IMR-90 (cell line): Measurements from ENCODE around the gene SH3RF1. TPM values are rescaled to one million over a fixed set of nuclear protein-coding genes. Genes with fewer than 3 reads are reported as not detected.

Source experiments
- ATAC-seq: fragments of 200-7000 bp; cut with Tn5 transposase; 2 replicates; pipeline ENCODE4 v1.9.1; 2020; ENCODE audit warnings: low read depth, mild to moderate bottlenecking, moderate library complexity
- BruUV-seq: library from RNA; stranded (reverse); fragments of 400-500 nt; replicated peaks from 2 replicates; lab custom pipeline; 2021; lab: Mats Ljungman, UMichigan
- CTCF ChIA-PET: fragments of 300-600 bp; formaldehyde crosslinking; extraction: SDS; loops from one replicate; lab custom pipeline; 2021; ENCODE audit warnings: antibody characterized with exemption; lab: Yijun Ruan, JAX
- POLR2A ChIA-PET: fragments of 300-600 bp; sonication (Branson Sonifier 250); formaldehyde crosslinking; loops from one replicate; lab custom pipeline; 2022; ENCODE audit warnings: antibody characterized with exemption; ENCODE audit not compliant: unreplicated experiment; lab: Charles Lee
- DNase-seq: peaks from one replicate; pipeline ENCODE4 v3.0.0; 2013
- H2AFZ ChIP-seq: replicated peaks from 2 replicates; pipeline ENCODE3; 2013; ENCODE audit warnings: low read length, mild to moderate bottlenecking; ENCODE audit not compliant: poor library complexity
- H2AK5ac ChIP-seq: 2 replicates; pipeline ENCODE4 v1.6.1; 2013; ENCODE audit warnings: low read depth, low read length, inconsistent platforms
- H2AK9ac ChIP-seq: replicated peaks from 2 replicates; pipeline ENCODE3; 2013; ENCODE audit warnings: mild to moderate bottlenecking, low read depth, low read length, moderate library complexity; ENCODE audit not compliant: poor library complexity
- H2BK120ac ChIP-seq: 2 replicates; pipeline ENCODE4 v1.6.1; 2013; ENCODE audit warnings: low read depth, low read length, inconsistent platforms
- H2BK15ac ChIP-seq: 3 replicates; pipeline ENCODE4 v1.6.1; 2013; ENCODE audit warnings: low read depth, low read length, inconsistent platforms
- H2BK20ac ChIP-seq: 2 replicates; pipeline ENCODE4 v1.6.1; 2013; ENCODE audit warnings: low read depth, mild to moderate bottlenecking, inconsistent platforms, low read length, moderate library complexity
- H2BK5ac ChIP-seq: 2 replicates; pipeline ENCODE4 v1.6.1; 2013; ENCODE audit warnings: mild to moderate bottlenecking, low read depth, low read length, inconsistent platforms; ENCODE audit not compliant: poor library complexity, severe bottlenecking
- H3K14ac ChIP-seq: replicated peaks from 2 replicates; pipeline ENCODE4 v1.6.1; 2013; ENCODE audit warnings: low read depth, low read length, inconsistent platforms
- H3K18ac ChIP-seq: 2 replicates; pipeline ENCODE4 v1.6.1; 2013; ENCODE audit warnings: low read depth, low read length, control low read depth
- H3K23ac ChIP-seq: 2 replicates; pipeline ENCODE4 v1.6.1; 2013; ENCODE audit warnings: low read depth, low read length, inconsistent platforms
- H3K27ac ChIP-seq: 2 replicates; pipeline ENCODE4 v1.5.1; 2013; ENCODE audit warnings: mild to moderate bottlenecking, control low read depth, low read length; ENCODE audit not compliant: insufficient read depth
- H3K27me3 ChIP-seq: 2 replicates; pipeline ENCODE4 v1.6.1; 2013; ENCODE audit warnings: low read length; ENCODE audit not compliant: control insufficient read depth, insufficient read depth
- H3K36me3 ChIP-seq: 2 replicates; pipeline ENCODE4 v1.6.1; 2013; ENCODE audit warnings: low read length, mixed read lengths; ENCODE audit not compliant: control insufficient read depth, insufficient read depth
- H3K4ac ChIP-seq: 2 replicates; pipeline ENCODE4 v1.6.1; 2013; ENCODE audit warnings: low read depth, low read length, inconsistent platforms
- H3K4me1 ChIP-seq: 2 replicates; pipeline ENCODE4 v1.6.1; 2013; ENCODE audit warnings: low read length, mixed read lengths; ENCODE audit not compliant: control insufficient read depth, insufficient read depth
- H3K4me2 ChIP-seq: 2 replicates; pipeline ENCODE4 v1.6.1; 2013; ENCODE audit warnings: low read depth, mild to moderate bottlenecking, control low read depth, low read length, moderate library complexity
- H3K4me3 ChIP-seq: 2 replicates; pipeline ENCODE4 v1.5.1; 2013; ENCODE audit warnings: low read depth, mild to moderate bottlenecking, control low read depth, low read length, moderate library complexity; ENCODE audit not compliant: insufficient read depth
- H3K56ac ChIP-seq: 2 replicates; pipeline ENCODE4 v1.6.1; 2013; ENCODE audit warnings: low read length, inconsistent platforms; ENCODE audit not compliant: insufficient read depth; ENCODE audit errors: extremely low read depth
- H3K79me1 ChIP-seq, 2 experiments: 2 replicates each; pipeline ENCODE4 v1.6.1; 2013; ENCODE audit warnings: low read length in 2 of 2, inconsistent platforms in 1 of 2, low read depth in 1 of 2
- H3K9ac ChIP-seq: 2 replicates; pipeline ENCODE4 v1.6.1; 2013; ENCODE audit warnings: low read depth, low read length, control low read depth
- H3K9me1 ChIP-seq: 2 replicates; pipeline ENCODE4 v1.6.1; 2013; ENCODE audit warnings: low read length, inconsistent platforms; ENCODE audit not compliant: insufficient read depth
- H3K9me3 ChIP-seq: 2 replicates; pipeline ENCODE4 v1.6.1; 2013; ENCODE audit warnings: low read length; ENCODE audit not compliant: control insufficient read depth, insufficient read depth
- H4K20me1 ChIP-seq: 2 replicates; pipeline ENCODE4 v1.6.1; 2013; ENCODE audit warnings: low read length, inconsistent platforms; ENCODE audit not compliant: insufficient read depth
- H4K5ac ChIP-seq: 2 replicates; pipeline ENCODE4 v1.6.1; 2013; ENCODE audit warnings: mild to moderate bottlenecking, low read depth, low read length, control low read depth
- H4K8ac ChIP-seq, 2 experiments: 2 replicates each; pipeline ENCODE4 v1.6.1; 2013; ENCODE audit warnings: low read depth in 2 of 2, low read length in 2 of 2, control low read depth in 1 of 2, inconsistent platforms in 1 of 2
- H4K91ac ChIP-seq: 2 replicates; pipeline ENCODE4 v1.6.1; 2013; ENCODE audit warnings: low read depth, low read length, inconsistent platforms; ENCODE audit not compliant: insufficient read depth
- CHD1 ChIP-seq: IDR thresholded peaks from 2 replicates; pipeline ENCODE4 v1.6.1; 2012; ENCODE audit warnings: low read depth, low read length, improper control_type of control experiment
- ELK1 ChIP-seq: fragments of 150-350 bp; IDR thresholded peaks from 2 replicates; pipeline ENCODE4 v1.6.1; 2016; ENCODE audit warnings: low read depth, mild to moderate bottlenecking, low read length, moderate library complexity, borderline replicate concordance
- MAFK ChIP-seq: IDR thresholded peaks from 2 replicates; pipeline ENCODE4 v1.6.1; 2012; ENCODE audit warnings: low read depth, low read length, improper control_type of control experiment
- MAZ ChIP-seq: IDR thresholded peaks from 2 replicates; pipeline ENCODE4 v1.6.1; 2012; ENCODE audit warnings: low read depth, mild to moderate bottlenecking, low read length, improper control_type of control experiment, moderate library complexity, borderline replicate concordance
- MXI1 ChIP-seq: IDR thresholded peaks from 2 replicates; pipeline ENCODE4 v1.6.1; 2012; ENCODE audit warnings: low read depth, mild to moderate bottlenecking, low read length, moderate library complexity, borderline replicate concordance
- NFE2L2 ChIP-seq: fragments of 150-350 bp; IDR thresholded peaks from 2 replicates; pipeline ENCODE4 v1.6.1; 2016; ENCODE audit warnings: low read depth, mild to moderate bottlenecking, low read length
- USF2 ChIP-seq: fragments of 150-350 bp; IDR thresholded peaks from 2 replicates; pipeline ENCODE4 v1.6.1; 2017; ENCODE audit warnings: mild to moderate bottlenecking, antibody characterized with exemption, low read length, low read depth
- whole genome bisulfite sequencing, 2 experiments: methylation state at CpG; one replicate each; pipeline versions ENCODE4 v1.1.5 to v1.1.7; 2013; ENCODE audit warnings: missing lambda C conversion rate in 2 of 2; ENCODE audit not compliant: insufficient read length in 1 of 2; ENCODE audit errors: extremely low coverage in 2 of 2; 5-methylcytosine and 5-hydroxymethylcytosine counted together
- dilution Hi-C: fragments of 300-500 bp; cut with HindIII; formaldehyde crosslinking; loops from one replicate; pipeline ENCODE4 v1.14.3; 2018; ENCODE audit warnings: low sequenced_read_pairs; ENCODE audit not compliant: unreplicated experiment
- in situ Hi-C: fragments of 300-500 bp; cut with MboI; formaldehyde crosslinking; loops from 3 replicates; pipeline ENCODE4 v1.14.3; 2019; ENCODE audit warnings: low sequenced_read_pairs, inconsistent platforms, mixed read lengths
- intact Hi-C: fragments of 100-400 bp; cut with micrococcal nuclease; formaldehyde crosslinking; loops from 2 replicates; pipeline ENCODE4 v1.10.0; 2022
- polyA plus RNA-seq, 3 experiments: library from polyadenylated mRNA; depleted of rRNA; stranded (reverse); fragments of >200 nt; gene quantifications; 2 replicates each; pipeline ENCODE4 v1.2.3, GENCODE V29; 2012; ENCODE audit warnings: low replicate concordance in 1 of 3
- total RNA-seq: library from RNA; depleted of rRNA; stranded (reverse); fragments of >200 nt; gene quantifications from 2 replicates; pipeline ENCODE4 v1.2.3, GENCODE V29; 2012

Gene SH3RF1
- total and polyA plus RNA-seq, 2 of the 4 experiments (the other 2 are of a cell fraction): 22.0 to 29.8 TPM

GRCh38 chr4:169114341-169114974, 156.3 kb downstream of the SH3RF1 start:
- CTCF ChIA-PET: no interaction called here
- Histone ChIP-seq H3K9me3 (no peaks in the 10 kb centered on the region), H4K5ac (no peak overlapping the region), H3K4me1 (peaks cover 16% of the 10 kb centered on the region), H3K56ac (no peak overlapping the region), H3K9me1 (peaks cover 23% of the 10 kb centered on the region), H2BK5ac (no peak overlapping the region), H3K9ac (no peak overlapping the region), H4K91ac (no peak overlapping the region), H2BK15ac (0 out of 3 replicates have a peak overlapping the region, but pooled peaks have one; percentile 33), H3K18ac (no peak overlapping the region), H3K23ac (peak overlapping the region; percentile 0; the same call in 1 of the 2 replicates), H3K36me3 (peaks cover 20% of the 10 kb centered on the region), H3K4me2 (no peak overlapping the region), H3K4ac (no peak overlapping the region), H2AFZ (no peak overlapping the region), H3K4me3 (no peak overlapping the region), H4K20me1 (peaks cover 8% of the 10 kb centered on the region; the same call in 1 of the 2 replicates), H2BK20ac (no peak overlapping the region), H2AK5ac (0 out of 2 replicates have a peak overlapping the region, but pooled peaks have one; percentile 23), H2BK120ac (peak overlapping the region; percentile 28; the same call in 1 of the 2 replicates), H4K8ac (0 out of 4 replicates have a peak overlapping the region, but pooled peaks of 1 of the 2 experiments have one; percentile 24), H3K27me3 (no peaks in the 10 kb centered on the region), H3K14ac (peak overlapping the region; percentile 2; the same call in 1 of the 2 replicates), H3K27ac (no peak overlapping the region), H2AK9ac (no peak overlapping the region), H3K79me1 (peaks cover 20 to 55% of the 10 kb centered on the region in 2 experiments; a peak in 3 of 4 replicates)
- in situ Hi-C loops (no loop called here), dilution Hi-C loops (no loop called here), intact Hi-C loops (loop anchor here (5.0 kb wide), 1 partner anchor 82 kb away; no protein-coding TSS in a partner anchor)
- no TSS peak for BruUV-seq
- ATAC-seq (no peak), DNase-seq (no peak)
- WGBS, 2 experiments: no CpG with 5 or more reads among the region's 3 CpGs
- TF ChIP-seq MXI1 (no peak), CHD1 (no peak), MAZ (no peak), NFE2L2 (no peak), MAFK (no peak), USF2 (no peak), ELK1 (no peak)
- POLR2A ChIA-PET: no interaction called here
